Measurements from ENCODE around the gene PAK4.

The PAK4 gene

DNA sequence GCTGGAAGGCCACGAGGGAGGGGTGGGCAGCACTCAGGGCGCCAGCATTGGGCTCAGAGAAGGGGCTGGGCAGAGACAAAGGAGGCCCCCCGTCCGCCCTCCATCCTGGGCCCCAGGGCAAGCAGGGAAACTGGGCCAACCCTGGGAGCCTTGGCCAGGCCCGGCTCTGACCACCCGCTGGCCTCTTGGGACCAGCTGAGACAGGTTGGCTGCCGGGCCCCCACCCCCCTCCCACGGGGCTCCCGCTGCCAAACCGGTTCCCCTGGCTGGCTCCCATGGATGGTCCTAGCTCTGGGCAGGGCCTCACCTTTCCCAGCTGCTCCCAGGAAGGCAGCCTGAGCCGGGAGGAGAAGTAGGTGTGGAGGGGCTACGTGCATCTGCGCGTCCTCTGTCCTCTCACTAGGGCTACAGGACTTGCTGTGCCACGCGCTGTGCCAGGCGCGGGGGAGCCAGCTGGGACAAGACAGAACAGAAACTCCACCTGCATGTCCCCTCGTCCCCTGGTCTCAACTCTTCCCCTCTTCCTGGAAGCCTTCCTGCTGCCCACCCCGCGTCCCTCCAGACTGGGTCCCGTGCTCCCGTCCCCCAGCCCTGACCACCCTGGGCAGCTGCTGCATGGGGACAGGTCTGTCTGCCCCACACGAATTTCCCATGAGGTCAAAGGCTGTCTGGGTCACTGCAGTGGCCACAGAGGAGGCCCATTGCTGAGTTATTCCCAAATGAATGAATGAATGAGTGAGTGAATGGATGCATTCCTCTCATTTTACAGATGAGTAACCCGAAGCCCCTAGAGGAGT, 42.1 kb downstream of the PAK4 start:
- DNase-seq = no peak

DNA sequence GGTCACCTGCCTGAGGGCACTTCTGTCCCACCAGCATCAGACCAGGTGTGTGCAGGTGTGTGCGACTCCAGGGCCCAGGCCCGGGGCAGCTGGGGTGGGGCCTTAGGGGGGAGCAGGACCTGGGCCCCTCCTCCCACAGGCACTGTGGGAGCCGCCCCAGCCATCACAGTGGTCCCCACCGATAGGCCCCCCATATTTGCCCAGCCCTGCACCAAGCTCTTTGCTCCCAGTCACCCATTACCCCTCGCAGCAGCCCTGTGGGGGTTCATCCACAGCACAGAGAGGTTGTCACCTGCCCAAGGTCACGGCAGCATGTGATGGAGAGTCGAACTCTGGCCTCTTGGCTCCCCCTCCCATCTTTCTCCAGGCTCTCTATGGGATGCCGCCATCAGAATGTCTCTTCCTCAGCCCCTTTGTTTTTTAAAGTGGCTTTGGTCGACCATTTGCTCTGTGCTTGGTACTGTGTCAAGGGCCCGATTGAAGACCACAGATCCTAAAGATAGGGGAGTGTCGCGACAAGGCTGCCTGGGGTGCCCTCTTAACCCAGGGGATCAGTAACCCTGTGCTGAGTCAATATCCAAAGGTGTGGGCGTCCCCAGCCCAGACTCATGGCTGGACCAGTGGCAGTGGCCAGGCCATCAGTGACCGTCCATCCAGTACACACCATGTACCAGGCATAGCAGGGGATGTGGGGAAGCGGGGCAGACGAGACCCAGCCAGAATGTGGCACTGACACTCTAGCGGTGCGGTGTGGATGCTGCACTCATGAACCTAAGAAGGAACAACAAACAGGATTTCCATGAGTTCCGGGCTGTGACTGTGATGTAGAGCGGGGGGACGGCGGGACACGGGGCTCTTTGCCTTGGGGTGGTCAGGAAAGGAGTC, 42.9 kb downstream of the PAK4 start:
- no peak for DNase-seq

DNA sequence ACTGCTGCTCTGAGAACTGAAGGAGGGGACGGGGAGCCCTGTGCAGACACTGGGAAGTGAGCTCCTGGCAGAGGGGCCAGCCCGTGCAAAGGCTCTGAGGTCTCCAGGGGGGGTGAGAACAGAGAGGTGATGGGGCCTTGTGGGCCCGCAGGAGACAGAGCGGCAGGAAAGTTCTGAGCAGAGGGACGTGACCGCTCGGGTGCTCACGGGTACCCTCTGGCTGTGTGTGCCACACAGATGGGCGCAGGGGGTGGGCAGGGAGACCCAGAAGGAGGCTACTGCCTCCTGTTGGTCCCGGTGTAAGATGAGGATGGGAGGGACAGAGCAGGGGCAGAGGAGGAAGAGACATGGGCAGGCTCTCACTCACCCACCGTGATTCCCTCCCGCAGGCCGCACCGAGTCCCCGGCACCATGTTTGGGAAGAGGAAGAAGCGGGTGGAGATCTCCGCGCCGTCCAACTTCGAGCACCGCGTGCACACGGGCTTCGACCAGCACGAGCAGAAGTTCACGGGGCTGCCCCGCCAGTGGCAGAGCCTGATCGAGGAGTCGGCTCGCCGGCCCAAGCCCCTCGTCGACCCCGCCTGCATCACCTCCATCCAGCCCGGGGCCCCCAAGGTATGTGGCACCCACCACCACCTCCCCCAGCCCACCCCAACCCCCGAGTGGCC, 43.7 kb downstream of the PAK4 start:
- no peak for DNase-seq

DNA sequence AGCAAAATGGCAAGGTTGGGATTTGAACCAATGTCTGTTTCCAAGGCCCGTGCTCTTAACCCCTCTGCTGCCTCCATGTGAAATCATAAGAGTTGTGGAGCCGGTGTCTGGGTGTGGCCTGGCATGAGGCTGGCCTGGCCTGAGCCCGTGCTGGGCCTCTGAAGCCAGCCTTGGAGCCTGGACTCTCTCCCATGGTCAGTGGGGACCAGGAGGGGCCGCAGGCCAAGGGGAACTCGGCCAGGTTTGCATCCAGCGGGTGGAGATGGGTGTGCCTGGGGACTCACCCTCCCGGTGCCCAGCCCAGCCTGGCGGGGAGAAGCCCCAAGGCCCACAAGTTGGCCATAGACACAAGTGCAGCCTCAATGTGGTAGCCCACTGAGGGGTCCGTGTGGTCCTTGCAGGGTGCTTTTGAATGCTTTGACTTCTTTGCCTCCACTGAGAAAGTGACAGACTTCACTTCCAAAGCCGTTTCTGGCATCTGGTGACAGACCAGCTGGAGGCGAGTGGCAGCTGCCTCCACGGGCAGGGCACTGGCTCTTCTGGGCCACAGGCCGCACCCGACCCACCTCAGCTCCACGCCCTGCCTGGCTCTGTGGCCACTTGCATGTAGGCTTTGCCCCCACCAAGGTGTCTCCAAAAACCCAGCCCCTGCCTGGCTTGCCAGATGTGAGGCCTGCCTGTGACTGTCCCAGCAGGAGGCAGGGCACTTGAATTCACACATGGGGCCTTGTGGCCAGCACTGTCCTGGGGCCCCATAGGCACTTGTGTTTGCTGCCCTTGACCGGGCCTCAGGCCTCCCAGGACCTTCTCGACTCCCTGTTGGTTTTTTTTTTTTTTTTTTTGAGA, 45.0 kb downstream of the PAK4 start:
- DNase-seq = no peak

DNA sequence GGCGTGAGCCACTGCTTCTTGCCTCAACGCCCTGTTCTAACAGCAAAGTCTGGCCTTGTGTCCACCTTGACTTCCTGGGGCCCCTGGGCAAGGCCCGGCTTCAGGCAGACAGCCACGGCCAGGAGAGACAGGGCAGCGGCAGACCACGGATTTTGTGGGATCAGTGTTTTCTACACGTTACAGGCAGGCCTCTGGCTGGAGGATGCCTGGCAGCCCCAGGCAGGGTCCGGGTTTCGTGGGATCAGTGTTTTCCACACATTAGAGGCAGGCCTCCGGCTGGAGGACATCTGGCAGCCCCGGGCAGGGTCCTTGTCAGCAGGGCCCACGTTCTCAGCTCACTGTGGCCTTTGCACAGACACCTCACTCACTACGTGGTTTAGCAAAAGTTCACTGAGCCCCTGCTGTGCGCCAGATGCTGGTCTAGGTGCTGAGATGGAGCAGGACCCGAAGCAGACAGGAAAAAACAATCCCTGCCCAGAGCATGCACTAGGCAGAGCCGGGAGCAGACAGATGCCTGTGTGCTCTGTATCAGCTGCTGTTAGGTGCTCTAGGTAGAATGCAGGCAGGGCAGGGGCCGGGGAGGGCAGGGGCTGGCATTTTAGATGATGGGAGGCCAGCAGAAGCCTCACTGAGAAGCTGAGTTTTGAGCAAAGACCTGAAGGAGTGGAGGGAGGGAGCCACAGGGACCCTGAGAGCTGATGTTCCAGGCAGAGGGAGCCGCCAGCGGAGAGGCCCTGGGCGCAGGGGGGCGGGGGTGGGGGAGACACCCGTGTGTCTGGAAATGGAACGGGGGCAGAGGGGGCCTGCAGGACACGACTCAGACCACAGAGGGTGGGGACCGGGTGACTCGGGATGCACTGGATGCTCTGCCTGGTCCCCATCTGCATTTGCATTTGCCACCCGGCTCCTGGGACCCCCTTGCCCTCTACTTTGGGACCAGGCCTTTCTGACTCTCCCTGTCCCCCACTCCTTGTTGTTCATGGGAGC, 46.2 kb downstream of the PAK4 start:
- DNase-seq = no peak

DNA sequence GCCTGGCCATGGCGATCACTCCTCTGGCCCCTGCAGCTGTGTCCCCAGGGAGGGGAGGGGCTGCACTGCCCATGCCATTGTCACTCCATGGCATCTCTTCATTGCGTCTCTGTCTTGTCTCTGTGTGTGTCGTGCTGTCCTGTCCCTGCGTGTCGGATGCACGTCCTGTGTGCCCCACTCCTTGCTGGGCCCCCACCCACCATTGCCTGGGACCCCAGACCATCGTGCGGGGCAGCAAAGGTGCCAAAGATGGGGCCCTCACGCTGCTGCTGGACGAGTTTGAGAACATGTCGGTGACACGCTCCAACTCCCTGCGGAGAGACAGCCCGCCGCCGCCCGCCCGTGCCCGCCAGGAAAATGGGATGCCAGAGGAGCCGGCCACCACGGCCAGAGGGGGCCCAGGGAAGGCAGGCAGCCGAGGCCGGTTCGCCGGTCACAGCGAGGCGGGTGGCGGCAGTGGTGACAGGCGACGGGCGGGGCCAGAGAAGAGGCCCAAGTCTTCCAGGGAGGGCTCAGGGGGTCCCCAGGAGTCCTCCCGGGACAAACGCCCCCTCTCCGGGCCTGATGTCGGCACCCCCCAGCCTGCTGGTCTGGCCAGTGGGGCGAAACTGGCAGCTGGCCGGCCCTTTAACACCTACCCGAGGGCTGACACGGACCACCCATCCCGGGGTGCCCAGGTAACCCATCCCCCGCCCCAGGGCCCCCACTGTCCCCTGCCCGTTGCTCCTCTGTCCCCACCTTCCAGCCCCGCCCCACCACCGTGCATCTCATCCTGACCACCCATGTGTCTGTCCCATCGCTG, 47.3 kb downstream of the PAK4 start:
- no peak for DNase-seq

DNA sequence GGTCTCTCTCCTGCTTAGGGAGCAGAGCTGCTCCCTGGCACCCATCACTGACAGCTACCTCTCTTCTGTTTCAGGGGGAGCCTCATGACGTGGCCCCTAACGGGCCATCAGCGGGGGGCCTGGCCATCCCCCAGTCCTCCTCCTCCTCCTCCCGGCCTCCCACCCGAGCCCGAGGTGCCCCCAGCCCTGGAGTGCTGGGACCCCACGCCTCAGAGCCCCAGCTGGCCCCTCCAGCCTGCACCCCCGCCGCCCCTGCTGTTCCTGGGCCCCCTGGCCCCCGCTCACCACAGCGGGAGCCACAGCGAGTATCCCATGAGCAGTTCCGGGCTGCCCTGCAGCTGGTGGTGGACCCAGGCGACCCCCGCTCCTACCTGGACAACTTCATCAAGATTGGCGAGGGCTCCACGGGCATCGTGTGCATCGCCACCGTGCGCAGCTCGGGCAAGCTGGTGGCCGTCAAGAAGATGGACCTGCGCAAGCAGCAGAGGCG, 48.0 kb downstream of the PAK4 start:
- DNase-seq = no peak

DNA sequence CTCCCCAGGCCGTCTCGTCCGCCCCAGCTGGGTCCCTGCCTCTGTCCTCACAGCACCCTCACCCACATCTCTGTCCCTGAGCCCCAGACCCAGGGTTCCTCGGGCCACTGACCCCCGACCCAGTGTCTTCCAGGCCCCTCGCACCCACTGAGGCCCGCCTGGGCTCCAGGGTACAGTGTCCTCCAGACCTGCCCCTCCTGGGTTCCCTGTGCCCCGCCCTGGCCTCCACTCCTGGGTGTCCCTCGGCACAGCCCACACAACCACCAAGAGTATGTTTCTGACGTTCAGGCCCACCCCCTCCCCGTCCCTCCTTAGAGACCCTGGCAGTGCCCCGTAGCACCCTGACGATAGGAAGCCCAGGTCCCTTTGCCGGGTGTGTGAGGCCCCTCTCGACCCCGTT, 48.6 kb downstream of the PAK4 start:
- no peak for DNase-seq

DNA sequence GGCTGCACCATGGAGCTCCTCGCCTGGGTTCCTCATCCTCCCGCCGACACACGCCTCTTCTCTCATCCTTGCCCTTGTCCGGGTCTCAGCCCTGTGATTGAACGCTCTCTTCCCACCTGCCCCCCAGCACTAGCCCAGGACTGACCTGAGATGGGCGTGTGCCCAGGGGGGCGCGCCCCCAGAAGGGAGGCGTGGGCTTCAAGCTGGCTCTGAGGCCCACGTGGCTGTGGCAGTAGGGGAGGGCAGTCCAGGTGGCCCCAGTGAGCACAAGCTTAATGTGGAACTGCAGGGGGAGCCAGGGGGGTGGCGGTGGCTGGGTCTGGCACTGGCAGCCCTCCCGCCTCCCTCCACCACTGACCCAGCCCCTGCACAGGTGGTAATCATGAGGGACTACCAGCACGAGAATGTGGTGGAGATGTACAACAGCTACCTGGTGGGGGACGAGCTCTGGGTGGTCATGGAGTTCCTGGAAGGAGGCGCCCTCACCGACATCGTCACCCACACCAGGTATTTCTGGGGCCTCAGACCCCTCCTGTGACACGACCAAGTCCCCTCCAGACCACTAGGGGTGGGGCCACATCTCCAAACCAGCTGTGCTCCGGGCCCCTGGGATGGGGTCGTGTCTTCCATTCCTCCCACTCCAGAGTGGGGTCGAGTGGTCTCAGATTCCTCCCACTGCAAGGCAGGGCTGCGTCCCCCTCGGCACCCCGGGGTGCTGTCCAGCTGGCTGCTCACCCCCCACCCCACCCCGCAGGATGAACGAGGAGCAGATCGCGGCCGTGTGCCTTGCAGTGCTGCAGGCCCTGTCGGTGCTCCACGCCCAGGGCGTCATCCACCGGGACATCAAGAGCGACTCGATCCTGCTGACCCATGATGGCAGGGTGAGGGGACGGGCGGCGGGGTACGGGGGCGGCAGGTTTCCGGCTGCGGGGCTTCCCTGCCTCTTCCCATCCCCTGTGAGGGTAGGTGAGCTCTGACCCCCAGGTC, 49.3 kb downstream of the PAK4 start:
- no peak for DNase-seq

DNA sequence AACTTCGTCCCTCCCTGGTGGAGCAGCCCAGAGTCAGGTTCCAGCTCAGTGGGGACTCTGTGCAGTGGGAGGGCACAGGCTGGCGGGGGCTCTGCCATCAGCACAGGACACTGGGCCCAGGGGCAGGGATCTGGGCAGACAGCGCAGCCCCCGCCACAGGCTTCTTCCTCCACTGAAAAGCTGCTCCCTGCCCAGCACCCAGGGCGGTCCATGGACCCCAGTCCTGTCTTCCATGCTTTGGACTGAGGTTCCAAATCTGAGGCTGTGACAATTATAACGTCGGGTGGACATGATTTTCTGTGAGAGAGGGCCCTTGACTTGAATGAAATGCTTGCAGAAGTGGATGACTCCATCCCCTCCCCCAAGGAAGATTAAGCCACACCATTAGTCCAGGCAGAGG, 50.0 kb downstream of the PAK4 start:
- DNase-seq = no peak

DNA sequence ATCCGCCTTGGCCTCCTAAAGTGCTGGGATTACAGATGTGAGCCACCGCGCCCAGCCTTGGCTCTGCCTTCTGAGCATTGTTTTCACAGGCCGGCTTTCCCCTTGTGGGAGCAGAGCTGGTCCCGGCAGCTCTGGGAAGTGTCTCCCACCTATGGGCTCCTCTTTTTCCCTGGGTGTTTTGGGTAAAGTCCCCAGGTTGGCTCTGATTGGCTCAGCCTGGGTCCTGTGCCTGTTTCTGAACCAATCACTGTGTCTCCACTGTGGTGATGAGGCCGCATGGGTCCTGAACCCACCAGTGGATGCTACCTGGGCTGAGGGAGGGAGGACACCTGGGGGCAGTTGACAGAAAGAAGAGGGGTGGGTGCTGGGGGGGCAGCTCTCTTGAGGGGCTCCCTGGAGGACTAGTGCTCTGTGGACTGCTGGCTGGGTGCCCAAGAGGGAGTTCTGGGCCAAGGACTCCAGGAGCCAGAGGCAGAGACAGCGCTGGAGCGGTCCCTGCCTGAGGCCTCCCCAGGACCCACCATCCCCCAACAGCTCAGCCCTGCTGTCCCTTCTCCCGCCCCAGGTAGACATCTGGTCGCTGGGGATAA, 51.6 kb downstream of the PAK4 start:
- no peak for DNase-seq

DNA sequence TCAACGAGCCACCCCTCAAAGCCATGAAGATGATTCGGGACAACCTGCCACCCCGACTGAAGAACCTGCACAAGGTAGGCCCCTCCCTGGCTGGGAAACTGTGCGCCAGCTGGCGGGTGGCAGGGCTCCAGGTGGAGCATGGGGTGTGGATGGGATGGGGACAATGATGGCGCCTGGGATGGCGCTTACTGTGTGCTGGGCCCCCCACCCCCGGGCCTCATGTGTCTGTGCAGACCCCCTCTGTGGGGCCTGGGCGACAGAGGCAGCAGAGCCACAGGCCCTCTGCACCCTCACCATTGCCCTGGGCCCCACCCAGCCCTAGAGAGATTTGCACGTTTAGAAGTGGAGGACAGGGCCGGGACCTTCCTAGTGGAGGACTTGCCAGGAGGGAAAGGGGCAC, 52.1 kb downstream of the PAK4 start:
- DNase-seq = no peak

DNA sequence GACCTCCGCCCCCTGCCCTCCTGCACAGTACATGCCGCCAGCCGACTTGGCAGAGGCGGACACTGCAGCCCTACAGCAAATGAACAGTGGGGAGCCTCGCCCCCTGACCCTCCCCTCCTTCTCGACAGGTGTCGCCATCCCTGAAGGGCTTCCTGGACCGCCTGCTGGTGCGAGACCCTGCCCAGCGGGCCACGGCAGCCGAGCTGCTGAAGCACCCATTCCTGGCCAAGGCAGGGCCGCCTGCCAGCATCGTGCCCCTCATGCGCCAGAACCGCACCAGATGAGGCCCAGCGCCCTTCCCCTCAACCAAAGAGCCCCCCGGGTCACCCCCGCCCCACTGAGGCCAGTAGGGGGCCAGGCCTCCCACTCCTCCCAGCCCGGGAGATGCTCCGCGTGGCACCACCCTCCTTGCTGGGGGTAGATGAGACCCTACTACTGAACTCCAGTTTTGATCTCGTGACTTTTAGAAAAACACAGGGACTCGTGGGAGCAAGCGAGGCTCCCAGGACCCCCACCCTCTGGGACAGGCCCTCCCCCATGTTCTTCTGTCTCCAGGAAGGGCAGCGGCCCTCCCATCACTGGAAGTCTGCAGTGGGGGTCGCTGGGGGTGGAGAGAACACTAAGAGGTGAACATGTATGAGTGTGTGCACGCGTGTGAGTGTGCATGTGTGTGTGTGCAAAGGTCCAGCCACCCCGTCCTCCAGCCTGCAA, 52.9 kb downstream of the PAK4 start:
- DNase-seq = no peak

DNA sequence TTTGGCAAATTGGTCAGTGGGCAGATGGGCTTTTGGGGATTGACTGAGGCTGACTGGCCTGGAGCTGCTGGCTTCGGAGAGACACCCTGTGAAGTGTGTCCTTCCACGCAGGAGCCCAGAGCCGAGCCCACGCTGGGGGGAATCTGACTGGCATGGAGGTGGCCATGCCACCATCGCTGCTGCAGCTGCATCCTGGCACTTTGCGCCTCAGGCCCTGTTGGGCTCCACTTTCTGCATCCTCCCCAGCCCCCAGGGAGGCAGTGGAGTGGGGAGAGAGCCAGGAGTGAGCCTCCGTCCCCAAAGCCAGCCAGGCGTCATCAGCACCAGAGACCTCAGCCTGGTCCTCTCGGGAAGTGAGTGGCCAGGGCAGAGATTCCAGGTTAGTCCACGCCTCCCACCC, 54.2 kb downstream of the PAK4 start:
- no peak for DNase-seq

DNA sequence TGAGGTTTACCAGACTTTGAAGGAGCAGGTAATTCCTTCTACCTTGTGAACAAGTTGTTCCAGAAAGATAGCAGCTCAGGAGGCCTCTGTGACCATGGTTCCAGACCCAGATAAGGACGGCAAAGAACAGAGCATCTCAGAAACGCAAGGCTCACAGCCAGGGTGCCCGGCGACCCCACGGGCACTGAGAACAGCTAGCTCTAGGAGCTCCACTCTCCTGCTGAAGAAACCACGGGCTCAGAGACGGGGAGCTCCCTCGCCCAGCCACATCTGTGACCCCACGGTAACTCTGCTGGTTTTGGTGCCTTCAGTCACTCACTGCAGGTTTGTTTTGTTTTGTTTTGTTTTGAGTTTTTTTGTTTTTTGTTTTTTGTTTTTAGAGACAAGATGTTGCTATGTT, 55.2 kb downstream of the PAK4 start:
- DNase-seq = no peak

DNA sequence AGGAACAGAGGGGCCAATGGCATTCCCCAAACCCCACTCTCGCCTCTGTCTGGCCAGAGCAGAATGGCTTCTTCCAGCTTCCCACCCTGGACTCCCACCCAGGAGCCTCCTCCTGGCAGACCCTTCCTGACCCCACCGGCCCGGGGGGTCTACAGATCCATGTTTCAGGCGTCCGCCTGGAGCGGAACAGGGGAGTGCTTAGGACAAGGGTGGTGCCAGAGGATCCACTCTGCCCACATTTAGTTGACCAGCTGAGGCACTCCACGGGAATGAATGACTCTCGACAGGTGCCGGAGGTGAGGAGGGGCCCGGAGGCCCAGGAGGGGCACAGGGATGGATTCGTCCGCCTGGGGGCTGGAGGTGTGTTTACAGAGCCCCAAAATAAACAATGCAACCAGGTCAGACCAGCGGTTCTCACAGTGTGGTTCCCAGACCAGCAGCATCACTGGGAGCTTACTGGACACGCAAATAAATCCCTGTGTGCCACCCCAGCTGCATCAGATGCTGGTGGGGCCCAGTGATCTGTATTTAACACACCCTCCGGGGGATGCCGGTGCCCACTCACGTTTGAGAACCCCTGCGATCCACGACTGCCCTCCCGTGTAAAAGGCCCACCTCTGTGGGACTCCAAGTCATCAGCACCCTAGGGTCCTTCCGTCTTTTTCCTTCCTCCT, 56.1 kb downstream of the PAK4 start:
- DNase-seq = no peak

DNA sequence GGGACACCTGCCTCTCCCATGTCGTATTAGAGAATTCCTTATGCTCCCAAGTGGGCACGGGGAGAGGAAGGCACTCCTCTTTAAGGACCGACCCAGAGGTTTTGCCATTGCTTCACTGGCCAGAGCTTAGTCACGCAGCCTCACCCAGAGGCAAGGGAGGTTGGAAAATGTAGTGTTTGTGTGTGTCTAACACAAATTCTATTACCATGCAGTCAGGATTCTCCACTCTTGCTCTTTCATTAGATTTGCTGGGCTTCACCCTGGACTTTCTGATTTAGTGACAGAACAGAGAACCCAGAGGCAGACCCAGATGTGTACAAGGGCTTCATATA, 56.6 kb downstream of the PAK4 start:
- no peak for DNase-seq

DNA sequence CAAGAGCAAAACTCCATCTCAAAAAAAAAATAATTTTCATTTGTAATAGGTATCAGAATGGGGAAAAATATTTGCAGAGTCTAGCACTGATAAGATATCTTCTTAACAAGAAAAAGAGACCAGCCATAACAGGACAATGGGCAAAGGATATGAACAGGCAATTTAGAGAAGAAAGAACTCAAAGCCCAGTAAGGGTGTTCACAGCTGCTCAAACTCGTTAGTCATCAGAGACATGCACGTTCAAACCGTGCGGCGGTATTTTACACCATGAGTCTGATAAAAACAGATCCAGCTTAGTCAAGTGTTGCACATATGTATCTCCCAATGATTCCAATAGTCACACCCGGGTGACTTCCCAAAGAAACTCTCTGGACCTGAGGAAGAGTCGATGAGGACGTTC, 57.5 kb downstream of the PAK4 start:
- no peak for DNase-seq
